COLO829 (cell line): Measurements from ENCODE around the gene INMT.
A peak's percentile ranks its signal among the peaks of the same experiment; 100 is the strongest.
"Not testable (repeated sequence)": the region's sequence is repeated elsewhere in the genome, so short reads cannot be mapped to it uniquely, and the experiment has no call there.

Source experiments
- DNase-seq: peaks from one replicate; pipeline ENCODE4 v3.0.0; 2012; ENCODE audit warnings: low spot score

Gene INMT

DNA sequence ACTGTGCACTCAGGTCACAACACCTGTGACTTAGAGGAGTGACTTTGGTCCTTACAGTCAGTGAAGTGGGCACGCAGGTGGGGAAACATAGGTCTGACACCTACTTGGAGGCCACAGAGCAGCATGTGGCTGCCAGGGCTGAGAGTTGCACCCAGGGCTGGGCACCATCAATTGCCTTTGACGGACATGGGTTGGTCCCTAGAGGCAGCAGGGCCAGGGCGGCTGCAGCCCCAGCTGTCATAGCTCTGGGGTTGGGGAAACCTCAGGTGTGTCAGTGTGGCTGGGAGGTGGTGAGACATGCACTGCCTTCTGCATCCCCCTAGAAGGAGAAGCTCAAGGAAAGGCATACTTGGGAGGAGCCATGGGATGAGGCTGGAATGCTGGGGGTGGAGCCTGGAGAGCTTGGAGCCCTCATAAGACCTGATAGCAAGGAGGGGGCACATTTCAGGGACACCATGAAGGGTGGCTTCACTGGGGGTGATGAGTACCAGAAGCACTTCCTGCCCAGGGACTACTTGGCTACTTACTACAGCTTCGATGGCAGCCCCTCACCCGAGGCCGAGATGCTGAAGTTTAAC, at the start of gene INMT:
Gene INMT, plus strand, starts transcription at position 440 of the 578 bp plus-strand sequence. Its CDS starts 16 bp downstream, at position 456.
- no peak for DNase-seq

- DNase-seq: no peak
These were observed 49.7 kb upstream of the INMT start for GRCh38 chr7:30702200-30702599.

DNA sequence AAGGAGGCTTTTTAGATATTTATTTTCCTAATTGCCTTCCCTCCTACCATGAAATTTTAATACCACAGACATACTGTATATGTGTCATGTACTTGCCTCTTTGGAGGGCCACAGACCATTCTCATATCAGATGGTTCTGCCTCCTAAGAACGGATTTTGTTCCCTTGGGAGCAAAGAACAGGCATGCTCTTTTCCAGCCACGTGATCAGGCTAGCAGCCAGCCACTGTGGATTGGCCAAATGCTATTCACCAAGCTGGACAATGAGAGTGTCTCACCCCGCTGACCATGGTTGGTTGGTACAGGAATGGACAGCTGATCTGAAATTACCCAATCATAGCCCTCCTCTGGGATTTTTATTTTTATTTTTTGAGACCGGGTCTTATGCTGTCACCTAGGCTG, 48.2 kb upstream of the INMT start:
- peak; percentile 43 for DNase-seq

DNA sequence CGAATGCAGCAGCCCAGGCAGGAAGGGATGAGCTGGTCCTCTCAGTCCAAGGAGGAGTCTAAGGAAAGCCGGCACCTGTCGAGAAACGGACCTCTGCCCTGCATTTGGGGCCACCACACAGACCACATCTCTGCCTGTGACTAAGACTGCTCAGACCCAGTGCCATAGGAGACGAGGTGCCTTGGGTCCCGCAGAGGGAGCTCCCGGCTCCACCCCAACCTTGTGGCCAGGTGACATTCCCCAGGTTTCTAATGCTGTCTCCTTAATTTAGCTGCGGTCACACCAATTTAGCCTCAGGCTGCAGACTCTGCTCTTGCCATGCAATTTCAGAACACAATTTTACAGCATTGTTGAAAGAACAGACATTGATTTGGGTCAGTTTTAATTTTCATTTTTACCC, 46.9 kb upstream of the INMT start:
- DNase-seq: no peak

DNA sequence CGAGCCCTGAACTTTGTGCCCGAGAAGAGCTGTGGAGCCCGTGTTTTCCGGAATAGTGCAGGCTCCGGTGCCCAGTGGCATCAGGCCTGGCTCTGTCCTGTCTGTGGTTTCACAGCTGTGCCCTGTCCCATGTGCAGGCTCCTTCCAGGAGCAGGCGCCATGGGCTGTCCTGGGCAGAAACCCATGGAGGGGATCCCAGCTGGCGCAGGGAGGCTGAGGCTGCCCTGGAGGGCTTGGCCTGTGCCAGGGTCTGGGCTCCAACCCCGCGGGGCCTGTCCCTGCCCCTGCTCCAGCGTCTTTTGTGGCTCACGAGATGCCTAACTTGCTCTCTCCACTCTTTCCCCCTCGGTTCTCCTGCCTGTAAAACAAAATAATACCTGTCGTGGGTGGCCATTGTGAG, 46.3 kb upstream of the INMT start:
- DNase-seq: no peak

GRCh38 chr7:30706316-30706715, 45.6 kb upstream of the INMT start:
- no peak for DNase-seq

DNA sequence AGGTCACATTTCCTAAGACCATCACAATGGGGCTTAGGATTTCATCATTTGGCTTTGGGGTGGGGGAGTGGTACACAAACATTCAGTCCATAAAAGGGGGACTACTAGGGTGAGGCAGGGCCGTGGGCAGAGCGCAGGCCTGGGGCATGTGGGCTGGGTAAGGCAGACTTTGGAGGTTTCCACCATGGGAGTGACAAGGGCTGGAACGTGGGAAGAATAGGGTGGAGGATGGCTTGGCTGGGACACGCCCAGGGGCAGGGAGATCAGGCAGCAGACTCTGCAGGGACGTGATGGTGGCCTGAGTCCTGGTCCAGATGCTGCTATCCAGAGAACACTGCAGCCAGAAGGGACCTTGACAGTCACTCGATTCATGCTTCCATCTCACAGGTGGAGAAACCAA, 45.0 kb upstream of the INMT start:
- DNase-seq: no peak

DNA sequence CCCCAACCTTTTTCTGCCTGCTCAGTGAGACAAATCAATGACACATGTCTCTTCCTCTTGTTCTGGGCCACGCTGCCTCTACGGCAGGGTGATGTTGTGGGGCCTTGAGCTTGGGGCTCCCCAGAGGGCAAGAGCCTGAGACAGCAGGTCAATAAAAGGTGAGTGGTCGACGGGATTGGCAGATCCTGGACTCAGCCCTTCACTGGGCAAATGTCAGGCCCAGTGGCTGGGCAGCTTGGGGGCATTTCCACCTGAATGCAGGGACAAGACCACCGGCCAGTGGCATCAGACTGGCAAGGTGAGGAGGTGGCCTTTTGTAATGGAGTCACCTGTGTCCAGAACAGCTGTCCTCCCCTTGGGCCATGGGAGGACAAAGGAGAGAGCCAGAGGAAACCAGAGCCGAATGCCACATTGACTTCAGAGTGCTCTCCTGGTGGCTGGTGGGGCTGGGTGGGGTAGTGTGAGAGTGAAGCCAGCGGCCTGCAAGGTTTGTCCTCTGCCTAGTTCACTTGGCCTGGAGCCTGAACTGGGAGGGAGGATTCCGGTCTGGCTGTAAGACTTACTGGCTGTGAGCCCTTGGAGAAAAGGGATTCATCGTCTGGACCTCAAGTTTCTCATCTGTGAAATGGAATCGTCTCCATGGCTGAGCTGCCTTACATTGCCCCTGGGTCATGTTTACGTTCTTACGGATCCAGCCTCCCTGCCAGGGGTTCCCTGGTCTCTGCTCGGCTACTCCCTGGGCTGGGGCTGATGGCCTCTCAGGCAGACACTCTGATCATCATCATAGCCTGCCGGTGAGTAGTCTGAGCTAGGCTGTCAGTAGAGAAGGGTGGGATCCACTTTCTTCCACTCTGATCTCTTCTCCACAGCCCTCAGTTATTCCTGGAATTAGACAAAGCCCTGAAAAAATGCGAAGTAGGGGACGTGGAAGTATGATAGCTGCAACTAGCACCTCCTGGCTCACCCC, 44.3 kb upstream of the INMT start:
- no peak for DNase-seq

DNA sequence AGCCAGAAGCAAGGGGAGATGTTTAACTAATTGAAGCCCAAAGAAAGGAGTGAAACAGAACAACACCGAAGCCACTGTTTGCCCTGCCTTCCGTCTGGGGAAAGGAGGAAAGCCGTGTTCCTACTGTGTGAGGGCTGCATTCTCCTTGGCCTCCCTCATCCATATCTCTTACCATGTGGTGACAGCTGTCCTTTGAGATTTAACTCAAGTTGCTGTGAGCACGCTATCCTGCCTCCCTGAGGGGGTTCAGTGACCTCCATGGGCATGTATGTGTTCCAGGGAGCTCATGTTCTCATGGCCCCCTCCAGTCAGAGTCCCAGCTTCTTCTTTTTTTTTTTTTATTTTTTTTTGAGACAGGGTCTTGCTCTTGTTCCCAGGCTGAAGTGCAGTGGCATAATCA, 43.5 kb upstream of the INMT start:
- no peak for DNase-seq

DNA sequence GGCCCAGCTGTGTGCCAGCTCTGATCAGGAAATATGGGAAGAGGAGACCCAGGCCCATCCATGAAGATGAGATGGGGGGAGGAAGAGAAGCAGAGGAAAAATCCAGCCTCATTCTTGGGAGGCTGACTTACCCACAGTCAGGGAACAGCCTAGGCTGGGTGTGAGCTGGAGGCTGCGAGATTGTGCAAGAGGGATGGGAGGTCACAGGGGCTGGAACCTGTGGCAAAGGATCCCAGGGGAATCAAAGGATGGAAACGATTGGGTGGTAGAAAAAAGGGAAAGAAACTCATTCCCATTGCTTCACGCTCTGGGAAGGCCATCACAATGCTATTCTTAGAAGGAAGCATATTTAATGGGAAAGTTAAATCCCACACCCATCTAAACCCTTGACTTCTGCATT, 43.0 kb upstream of the INMT start:
- DNase-seq: no peak

DNA sequence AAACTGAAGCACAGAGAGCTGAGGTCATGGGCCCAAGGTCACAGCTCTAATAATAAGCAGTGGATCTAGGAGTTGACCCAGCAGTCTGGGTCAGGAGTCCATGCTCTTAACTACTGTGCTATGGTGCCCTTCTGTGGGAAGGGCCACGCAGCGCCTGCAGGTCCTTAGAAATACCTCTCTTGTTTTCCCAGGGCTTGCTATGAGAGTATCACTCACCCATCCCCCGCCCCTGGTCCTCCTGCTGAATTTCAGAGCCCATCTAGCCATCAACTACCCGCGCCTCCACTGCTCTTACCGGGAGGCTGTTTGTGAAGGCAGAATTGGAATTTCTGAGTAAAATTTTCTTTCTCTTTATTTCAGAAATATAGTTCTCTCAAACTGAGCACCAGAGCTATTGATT, 42.4 kb upstream of the INMT start:
- no peak for DNase-seq

GRCh38 chr7:30710669-30711068, 41.3 kb upstream of the INMT start:
- no peak for DNase-seq

- no peak for DNase-seq
These were observed 38.5 kb upstream of the INMT start for GRCh38 chr7:30713392-30713791.

DNA sequence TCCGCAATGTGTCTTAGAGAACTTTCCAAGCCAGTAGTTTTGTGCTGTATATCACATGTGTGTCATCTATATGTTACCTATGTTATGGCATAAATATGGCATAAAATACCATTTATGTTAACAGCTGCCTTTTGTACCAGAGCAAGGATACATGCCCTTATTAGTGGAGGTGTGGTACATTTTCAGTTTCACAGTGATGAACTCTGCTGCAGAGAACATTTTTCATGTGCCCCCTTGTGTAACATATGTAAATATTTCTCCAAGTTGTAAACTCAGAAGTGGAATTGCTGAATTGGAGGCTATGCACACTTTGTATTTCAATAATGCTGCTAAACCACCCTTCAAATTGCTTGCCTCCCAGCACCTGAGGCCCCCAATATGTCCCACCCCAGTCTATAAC, 37.8 kb upstream of the INMT start:
- DNase-seq: no peak

- DNase-seq: peak; percentile 57
These were observed 34.8 kb upstream of the INMT start for GRCh38 chr7:30717181-30717580.

DNA sequence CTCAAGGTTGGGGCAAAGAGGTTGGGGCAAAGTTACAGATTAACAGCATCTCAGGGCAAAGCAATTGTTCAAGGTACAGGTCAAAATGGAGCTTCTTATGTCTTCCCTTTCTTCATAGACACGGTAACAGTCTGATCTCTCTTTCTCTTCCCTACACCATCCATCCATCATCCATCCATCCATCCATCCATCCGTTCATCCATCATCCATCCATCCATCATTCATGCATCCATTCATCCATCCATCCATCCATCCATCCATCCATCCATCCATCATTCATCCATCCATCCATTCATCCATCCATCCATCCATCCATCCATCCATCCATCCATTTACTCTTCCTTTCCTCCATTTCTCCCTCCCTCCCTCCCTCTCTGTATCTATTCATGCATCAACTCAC, 32.5 kb upstream of the INMT start:
- not testable (repeated sequence) for DNase-seq

DNA sequence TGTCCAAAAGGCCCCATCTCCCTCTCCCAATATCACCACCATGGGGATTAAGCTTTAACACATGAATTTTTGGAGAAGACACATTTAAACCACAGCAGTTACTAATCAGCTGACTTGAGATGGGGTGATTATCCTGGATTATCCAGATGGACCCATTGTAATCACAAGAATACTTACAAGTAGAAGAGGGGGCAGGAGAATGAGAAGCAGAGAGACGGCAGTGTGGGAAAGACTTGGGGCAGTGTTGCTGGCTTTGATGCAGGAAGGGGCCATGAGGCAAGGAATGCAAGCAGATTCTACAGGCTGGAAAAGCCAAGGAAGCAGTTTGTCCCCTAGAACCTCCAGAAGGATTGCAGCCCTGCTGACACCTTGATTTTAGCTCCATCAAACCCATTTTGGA, 30.7 kb upstream of the INMT start:
- DNase-seq: no peak

- DNase-seq: no peak
These were observed 29.7 kb upstream of the INMT start for GRCh38 chr7:30722187-30722586.

GRCh38 chr7:30722671-30723070, 29.3 kb upstream of the INMT start:
- DNase-seq: no peak

DNA sequence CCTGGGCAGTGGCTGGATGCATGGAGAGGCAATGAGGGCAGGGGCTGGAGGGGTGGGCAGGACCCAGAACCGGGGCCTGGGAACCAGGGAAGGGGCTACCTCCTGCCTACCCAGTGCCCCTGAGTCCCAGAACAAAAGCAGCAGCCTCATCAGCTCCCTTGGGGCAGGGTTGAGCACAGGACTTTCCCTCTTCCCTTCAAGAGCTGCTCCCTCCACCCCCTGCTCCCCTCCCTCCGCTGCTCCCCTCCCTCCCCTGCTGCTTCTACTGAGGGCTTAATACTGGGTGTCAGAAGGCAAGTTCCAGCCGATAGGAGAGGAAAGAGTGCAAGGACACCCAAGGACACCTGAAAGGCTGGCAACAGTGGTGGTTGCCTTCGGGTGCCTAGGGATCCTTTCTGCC, 28.2 kb upstream of the INMT start:
- no peak for DNase-seq

DNA sequence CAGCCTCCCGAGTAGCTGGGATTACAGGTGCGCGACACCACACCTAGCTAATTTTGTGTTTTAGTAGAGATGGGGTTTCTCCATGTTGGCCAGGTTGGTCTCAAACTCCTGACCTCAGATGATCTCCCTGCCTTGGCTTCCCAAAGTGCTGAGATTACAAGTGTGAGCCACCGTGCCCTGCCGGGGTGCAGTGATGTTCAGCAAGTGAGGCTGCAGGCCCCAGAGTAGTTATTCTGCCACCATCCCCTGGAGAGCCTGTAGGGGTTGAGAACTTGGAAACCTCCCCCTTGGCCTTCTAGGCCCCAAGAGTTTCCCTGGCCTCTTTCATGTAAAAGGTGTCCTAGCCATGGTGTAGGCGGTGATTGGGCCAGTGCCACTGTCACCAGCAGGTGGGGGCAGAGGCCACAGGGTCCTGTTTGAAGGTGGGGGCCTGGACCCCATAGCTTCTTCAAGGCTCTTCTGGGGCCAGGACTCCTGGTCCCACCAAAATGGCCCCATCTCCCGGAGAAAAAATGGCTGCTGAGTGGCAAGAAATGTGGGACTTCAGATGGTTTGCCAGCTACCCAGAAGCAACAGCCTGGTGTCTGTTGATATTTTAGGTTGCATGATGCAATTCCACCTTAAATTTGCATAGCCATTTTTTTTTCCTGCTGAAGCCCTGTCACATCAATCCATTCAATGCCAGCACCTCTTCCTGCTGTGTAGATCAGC, 25.5 kb upstream of the INMT start:
- no peak for DNase-seq

- DNase-seq: no peak
These were observed 24.6 kb upstream of the INMT start for GRCh38 chr7:30727061-30727945.
